CD8-positive, alpha-beta memory T cell (primary cell): ENCODE measurements around the gene RHOB. TPM values are rescaled to one million over a fixed set of nuclear protein-coding genes. Genes with fewer than 3 reads are reported as not detected.
A peak's percentile ranks its signal among the peaks of the same experiment; 100 is the strongest.

Experiments used
- CTCF ChIA-PET: fragments of 350-600 bp; sonication (Branson Sonifier 250); formaldehyde crosslinking; loops from one replicate; lab custom pipeline; 2021; ENCODE audit warnings: antibody characterized with exemption; lab: Charles Lee
- POLR2A ChIA-PET: fragments of 350-600 bp; sonication (Branson Sonifier 250); formaldehyde crosslinking; loops from one replicate; lab custom pipeline; 2021; ENCODE audit warnings: antibody characterized with exemption; lab: Charles Lee
- DNase-seq, 5 donors: peaks; one replicate each; pipeline versions ENCODE4 v3.0.0 to v3.0.0-alpha.2; 2020 to 2022; ENCODE audit warnings: mixed read lengths in 1 of 5
- H3K27ac ChIP-seq: one replicate; pipeline ENCODE4 v1.7.0; 2013; ENCODE audit warnings: low read depth, mild to moderate bottlenecking, low read length, moderate library complexity
- H3K27me3 ChIP-seq: 2 replicates; pipeline ENCODE4 v1.7.0; 2013; ENCODE audit warnings: low read length, mild to moderate bottlenecking; ENCODE audit not compliant: insufficient read depth, poor library complexity, severe bottlenecking
- H3K36me3 ChIP-seq: 2 replicates; pipeline ENCODE4 v1.7.0; 2013; ENCODE audit warnings: mild to moderate bottlenecking, low read length, moderate library complexity; ENCODE audit not compliant: insufficient read depth
- H3K4me1 ChIP-seq: 2 replicates; pipeline ENCODE4 v1.7.0; 2013; ENCODE audit warnings: mild to moderate bottlenecking, low read length, moderate library complexity; ENCODE audit not compliant: insufficient read depth
- H3K4me3 ChIP-seq: 2 replicates; pipeline ENCODE4 v1.7.0; 2013; ENCODE audit warnings: mild to moderate bottlenecking, low read length
- H3K9me3 ChIP-seq: 2 replicates; pipeline ENCODE4 v1.7.0; 2013; ENCODE audit warnings: mild to moderate bottlenecking, low read length
- H3K27ac Mint-ChIP-seq, 8 donors: one replicate each; pipeline ENCODE4 v1.8.0; 2020 to 2021; ENCODE audit warnings: mixed read lengths in 8 of 8, mild to moderate bottlenecking in 6 of 8, inconsistent platforms in 3 of 8, moderate library complexity in 3 of 8
- H3K27me3 Mint-ChIP-seq, 2 donors: one replicate each; pipeline ENCODE4 v1.8.0; 2020 to 2021; ENCODE audit warnings: mixed read lengths in 2 of 2, mild to moderate bottlenecking in 1 of 2, moderate library complexity in 1 of 2
- H3K36me3 Mint-ChIP-seq, 3 donors: one replicate each; pipeline ENCODE4 v1.8.0; 2020 to 2021; ENCODE audit warnings: mixed read lengths in 3 of 3, inconsistent platforms in 1 of 3, mild to moderate bottlenecking in 1 of 3
- H3K4me1 Mint-ChIP-seq, 3 donors: one replicate each; pipeline ENCODE4 v1.8.0; 2020 to 2021; ENCODE audit warnings: mixed read lengths in 3 of 3, inconsistent platforms in 1 of 3, mild to moderate bottlenecking in 1 of 3
- H3K4me3 Mint-ChIP-seq, 7 donors: one replicate each; pipeline ENCODE4 v1.8.0; 2020 to 2021; ENCODE audit warnings: mixed read lengths in 7 of 7, mild to moderate bottlenecking in 6 of 7, moderate library complexity in 4 of 7, inconsistent platforms in 2 of 7
- H3K9me3 Mint-ChIP-seq, 5 donors: one replicate each; pipeline ENCODE4 v1.8.0; 2020 to 2022; ENCODE audit warnings: mixed read lengths in 5 of 5, mild to moderate bottlenecking in 3 of 5, moderate library complexity in 2 of 5, inconsistent platforms in 1 of 5
- polyA plus RNA-seq: library from polyadenylated mRNA; unstranded; fragments of 300-500 nt; fragmentation: Illumina TruSeq; gene quantifications from one replicate; pipeline ENCODE4 v1.2.3, GENCODE V29; 2021
- total RNA-seq, 2 experiments: library from RNA; stranded (reverse); gene quantifications; one replicate each; pipeline ENCODE4 v1.2.3, GENCODE V29; 2021

Gene RHOB
- total and polyA plus RNA-seq, 3 experiments from 2014 or later, result 3.4 to 27.4 (median 27.4) TPM

GRCh38 chr2:20404950-20405349 lies 41.9 kb upstream of the RHOB start:
- Mint-ChIP-seq H3K4me3 (no peak overlapping the region), H3K4me1 (no peaks in the 10 kb centered on the region), H3K27ac (peak overlapping the region in 1 of 8 donors; percentile 20), H3K9me3 (peaks cover 14 to 20% (median 16%) of the 10 kb centered on the region in 5 donors), H3K36me3 (peaks cover 0 to 15% (median 0%) of the 10 kb centered on the region in 3 donors), H3K27me3 (peaks cover 1 to 9% of the 10 kb centered on the region in 2 donors)
- H3K36me3 ChIP-seq, result no peaks in the 10 kb centered on the region
- POLR2A ChIA-PET, result no interaction called here
- peaks cover 3% of the 10 kb centered on the region for H3K9me3 ChIP-seq
- H3K27me3 ChIP-seq, result no peaks in the 10 kb centered on the region
- no peaks in the 10 kb centered on the region for H3K4me1 ChIP-seq
- CTCF ChIA-PET, result interaction anchor here (3.0 kb wide), 1 partner anchor 8 kb away, joined by 8 read pairs; no protein-coding TSS in a partner anchor
- no peak overlapping the region for H3K4me3 ChIP-seq
- no peak overlapping the region for H3K27ac ChIP-seq
- DNase-seq, result no peak

- ChIA-PET POLR2A (no interaction called here), CTCF (interaction anchor here (5.0 kb wide), 1 partner anchor 13 kb away, joined by 55 read pairs; no protein-coding TSS in a partner anchor)
These were observed 37.8 kb upstream of the RHOB start for GRCh38 chr2:20409039-20409438.

GRCh38 chr2:20410556-20411277 lies 36.2 kb upstream of the RHOB start:
- Mint-ChIP-seq H3K27ac (no peak overlapping the region), H3K27me3 (peaks cover 4 to 9% of the 10 kb centered on the region in 2 donors)
- no peak overlapping the region for H3K4me3 ChIP-seq

More at GRCh38 chr2:20409039-20409438, 37.8 kb upstream of the RHOB start:
- peaks cover 16 to 22% (median 18%) of the 10 kb centered on the region in 5 donors for H3K9me3 Mint-ChIP-seq
- Histone ChIP-seq H3K36me3 (no peaks in the 10 kb centered on the region), H3K4me3 (no peak overlapping the region), H3K27me3 (no peaks in the 10 kb centered on the region), H3K9me3 (peaks cover 3% of the 10 kb centered on the region), H3K27ac (no peak overlapping the region), H3K4me1 (no peaks in the 10 kb centered on the region)
- H3K27me3 Mint-ChIP-seq, result peaks cover 0 to 2% of the 10 kb centered on the region in 2 donors
- no peak overlapping the region for H3K27ac Mint-ChIP-seq
- H3K36me3 Mint-ChIP-seq, result peaks cover 0 to 17% (median 0%) of the 10 kb centered on the region in 3 donors
- DNase-seq, result no peak
- no peak overlapping the region for H3K4me3 Mint-ChIP-seq
- peaks cover 0 to 2% (median 0%) of the 10 kb centered on the region in 3 donors for H3K4me1 Mint-ChIP-seq

GRCh38 chr2:20411361-20411894 lies 35.4 kb upstream of the RHOB start:
- Histone ChIP-seq H3K9me3 (peaks cover 3% of the 10 kb centered on the region), H3K36me3 (no peaks in the 10 kb centered on the region), H3K27ac (no peak overlapping the region), H3K4me1 (no peaks in the 10 kb centered on the region), H3K4me3 (no peak overlapping the region), H3K27me3 (no peaks in the 10 kb centered on the region)
- Mint-ChIP-seq H3K27me3 (peaks cover 11 to 12% of the 10 kb centered on the region in 2 donors), H3K36me3 (peaks cover 0 to 17% (median 0%) of the 10 kb centered on the region in 3 donors), H3K9me3 (peaks cover 16 to 24% (median 18%) of the 10 kb centered on the region in 5 donors), H3K27ac (no peak overlapping the region), H3K4me3 (no peak overlapping the region), H3K4me1 (peaks cover 0 to 2% (median 0%) of the 10 kb centered on the region in 3 donors)
- peak; percentile 46 to 76 (median 55) for DNase-seq
- CTCF ChIA-PET, result interaction anchor here (0.6 to 6.0 kb wide), 25 partner anchors 8 to 250 kb away, joined by 3 to 55 read pairs (median 4); partner anchors contain the start of genes HS1BP3 and RHOB
- POLR2A ChIA-PET, result interaction anchor here (0.6 to 1.0 kb wide), 2 partner anchors 33 to 36 kb away, joined by 3 to 6 read pairs; partner anchors contain the start of gene RHOB

More at GRCh38 chr2:20410556-20411277, 36.2 kb upstream of the RHOB start:
- Mint-ChIP-seq H3K36me3 (peaks cover 0 to 17% (median 0%) of the 10 kb centered on the region in 3 donors), H3K9me3 (peaks cover 16 to 24% (median 18%) of the 10 kb centered on the region in 5 donors), H3K4me1 (peaks cover 0 to 2% (median 0%) of the 10 kb centered on the region in 3 donors), H3K4me3 (no peak overlapping the region)
- no peak for DNase-seq
- ChIA-PET CTCF (interaction anchor here (0.6 to 6.0 kb wide), 20 partner anchors 8 to 251 kb away, joined by 3 to 55 read pairs (median 4); partner anchors contain the start of genes HS1BP3 and RHOB), POLR2A (interaction anchor here (1.0 kb wide), 1 partner anchor 36 kb away, joined by 6 read pairs; the partner anchor contains the start of gene RHOB)
- no peaks in the 10 kb centered on the region for H3K27me3 ChIP-seq
- peaks cover 3% of the 10 kb centered on the region for H3K9me3 ChIP-seq
- no peaks in the 10 kb centered on the region for H3K36me3 ChIP-seq
- no peak overlapping the region for H3K27ac ChIP-seq
- H3K4me1 ChIP-seq, result no peaks in the 10 kb centered on the region

GRCh38 chr2:20414806-20415205 lies 32.1 kb upstream of the RHOB start:
- no peaks in the 10 kb centered on the region for H3K27me3 ChIP-seq
- H3K36me3 ChIP-seq, result no peaks in the 10 kb centered on the region
- no peak overlapping the region for H3K27ac Mint-ChIP-seq
- peaks cover 0 to 3% (median 0%) of the 10 kb centered on the region in 3 donors for H3K36me3 Mint-ChIP-seq
- CTCF ChIA-PET, result interaction anchor here (0.9 to 6.0 kb wide), 2 partner anchors 228 to 236 kb away, joined by 3 to 51 read pairs; partner anchors contain the start of gene HS1BP3
- POLR2A ChIA-PET, result no interaction called here
- peaks cover 12 to 20% of the 10 kb centered on the region in 2 donors for H3K27me3 Mint-ChIP-seq
- H3K9me3 Mint-ChIP-seq, result peaks cover 3 to 5% (median 4%) of the 10 kb centered on the region in 5 donors
- no peak overlapping the region for H3K4me3 Mint-ChIP-seq
- no peak overlapping the region for H3K4me3 ChIP-seq
- no peak for DNase-seq
- no peak overlapping the region for H3K27ac ChIP-seq
- peaks cover 2% of the 10 kb centered on the region for H3K9me3 ChIP-seq
- peaks cover 0 to 2% (median 0%) of the 10 kb centered on the region in 3 donors for H3K4me1 Mint-ChIP-seq
- no peaks in the 10 kb centered on the region for H3K4me1 ChIP-seq

- Histone ChIP-seq H3K27ac (no peak overlapping the region), H3K27me3 (no peaks in the 10 kb centered on the region), H3K4me3 (no peak overlapping the region), H3K4me1 (no peaks in the 10 kb centered on the region), H3K9me3 (no peaks in the 10 kb centered on the region), H3K36me3 (no peaks in the 10 kb centered on the region)
- Mint-ChIP-seq H3K4me1 (peaks cover 0 to 2% (median 0%) of the 10 kb centered on the region in 3 donors), H3K36me3 (no peaks in the 10 kb centered on the region), H3K27ac (no peak overlapping the region), H3K27me3 (peaks cover 12 to 23% of the 10 kb centered on the region in 2 donors), H3K9me3 (peaks cover 0 to 2% (median 0%) of the 10 kb centered on the region in 5 donors), H3K4me3 (no peak overlapping the region)
- ChIA-PET CTCF (interaction anchor here (0.9 to 6.0 kb wide), 2 partner anchors 227 to 235 kb away, joined by 3 to 51 read pairs; partner anchors contain the start of gene HS1BP3), POLR2A (no interaction called here)
- DNase-seq, result no peak
These were observed 31.4 kb upstream of the RHOB start for GRCh38 chr2:20415511-20415918.

- CTCF ChIA-PET, result interaction anchor here (2.1 kb wide), 1 partner anchor 226 kb away, joined by 7 read pairs; no protein-coding TSS in a partner anchor
- no peaks in the 10 kb centered on the region for H3K27me3 ChIP-seq
- H3K4me3 Mint-ChIP-seq, result no peak overlapping the region
- H3K36me3 ChIP-seq, result no peaks in the 10 kb centered on the region
- no peak overlapping the region for H3K4me3 ChIP-seq
- H3K27ac Mint-ChIP-seq, result no peak overlapping the region
- H3K27me3 Mint-ChIP-seq, result peaks cover 12 to 26% of the 10 kb centered on the region in 2 donors
- H3K36me3 Mint-ChIP-seq, result no peaks in the 10 kb centered on the region
- peaks cover 0 to 2% (median 0%) of the 10 kb centered on the region in 5 donors for H3K9me3 Mint-ChIP-seq
- POLR2A ChIA-PET, result no interaction called here
- no peaks in the 10 kb centered on the region for H3K4me1 ChIP-seq
- no peak for DNase-seq
- no peaks in the 10 kb centered on the region for H3K9me3 ChIP-seq
- H3K4me1 Mint-ChIP-seq, result no peaks in the 10 kb centered on the region
- no peak overlapping the region for H3K27ac ChIP-seq
These were observed 30.2 kb upstream of the RHOB start for GRCh38 chr2:20416723-20417122.
